ENCODE measurements around the gene PPM1M.

Gene PPM1M

GRCh38 chr3:52240886-52241370 is 4.6 kb upstream of the PPM1M start:
- no peak for DNase-seq (ENCODE audit: low read depth)
- no peak overlapping the region for H3K4me3 ChIP-seq (ENCODE audit: low read depth, low read length)

GRCh38 chr3:52242039-52242438 is 3.5 kb upstream of the PPM1M start:
- no peak for DNase-seq (ENCODE audit: low read depth)
- no peak overlapping the region for H3K4me3 ChIP-seq (ENCODE audit: low read depth, low read length)

GRCh38 chr3:52243791-52244628 is 1.5 kb upstream of the PPM1M start:
- no peak for DNase-seq (ENCODE audit: low read depth)
- H3K4me3 ChIP-seq (ENCODE audit: low read depth, low read length): no peak overlapping the region

- H3K4me3 ChIP-seq (ENCODE audit: low read depth, low read length): peak overlapping the region; percentile 55
- DNase-seq (ENCODE audit: low read depth): no peak
Measured at GRCh38 chr3:52246264-52246620, 683 bp downstream of the PPM1M start.

GRCh38 chr3:52246728-52247408 is 1.3 kb downstream of the PPM1M start:
- peak overlapping the region; percentile 55 for H3K4me3 ChIP-seq (ENCODE audit: low read depth, low read length)
- no peak for DNase-seq (ENCODE audit: low read depth)

DNA sequence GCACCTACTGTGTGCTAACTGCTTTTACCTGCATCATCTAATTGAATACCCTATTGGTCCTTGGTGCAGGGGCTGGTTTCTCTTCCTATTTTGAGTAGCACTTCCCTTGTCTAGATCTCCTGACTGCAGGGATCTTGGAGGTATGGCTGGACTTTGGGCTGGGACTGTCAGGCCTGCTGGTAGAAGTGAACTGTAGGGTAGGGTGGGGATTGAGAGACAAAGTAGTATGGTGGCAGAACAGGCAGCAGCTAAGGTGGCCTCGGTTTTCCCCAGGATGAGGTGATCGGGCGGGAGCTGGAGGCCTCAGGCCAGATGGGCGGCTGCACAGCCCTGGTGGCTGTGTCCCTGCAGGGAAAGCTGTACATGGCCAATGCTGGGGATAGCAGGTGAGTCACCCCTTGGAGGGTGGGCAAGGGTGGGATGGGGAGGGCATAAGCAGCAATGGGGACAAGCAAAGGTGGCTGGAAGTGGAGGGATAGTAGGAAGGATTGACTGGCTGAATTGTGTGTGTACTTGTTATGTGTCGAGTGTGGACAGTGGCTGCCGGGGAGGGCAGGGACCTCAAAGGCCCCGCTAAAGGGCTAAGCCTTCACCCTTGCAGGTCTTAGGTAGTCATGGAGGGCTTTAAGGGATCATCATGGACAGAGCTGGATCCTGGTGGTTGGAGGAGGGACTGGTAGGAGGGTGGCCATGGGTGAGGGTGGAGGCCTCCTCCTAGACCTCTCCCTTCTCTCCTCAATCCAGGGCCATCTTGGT is 2.0 kb downstream of the PPM1M start:
- no peak overlapping the region for H3K4me3 ChIP-seq (ENCODE audit: low read depth, low read length)
- DNase-seq (ENCODE audit: low read depth): no peak

- DNase-seq (ENCODE audit: low read depth): no peak
- H3K4me3 ChIP-seq (ENCODE audit: low read depth, low read length): no peak overlapping the region
Measured at GRCh38 chr3:52248165-52248541, 2.6 kb downstream of the PPM1M start.

- no peak overlapping the region for H3K4me3 ChIP-seq (ENCODE audit: low read depth, low read length)
- DNase-seq (ENCODE audit: low read depth): no peak
Measured at GRCh38 chr3:52248816-52249547, 3.4 kb downstream of the PPM1M start.

DNA sequence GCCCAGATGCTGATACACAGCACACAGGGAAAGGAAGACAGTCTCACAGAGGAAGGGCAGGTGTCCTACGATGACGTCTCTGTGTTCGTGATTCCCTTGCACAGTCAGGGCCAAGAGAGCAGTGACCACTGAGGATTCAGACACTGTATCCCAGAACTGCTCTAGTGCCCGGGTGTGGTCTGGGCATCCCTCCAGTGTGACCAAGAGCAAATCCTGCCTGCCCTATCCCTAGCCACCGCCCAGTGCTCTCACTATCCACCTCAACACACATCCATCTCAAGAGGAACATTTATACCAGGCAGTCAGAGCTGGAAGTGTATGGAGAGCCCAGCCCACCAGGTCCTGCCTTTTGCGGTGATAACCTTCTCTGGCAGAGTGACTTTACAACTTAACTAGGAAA is 4.1 kb downstream of the PPM1M start:
- no peak for DNase-seq (ENCODE audit: low read depth)
- no peak overlapping the region for H3K4me3 ChIP-seq (ENCODE audit: low read depth, low read length)

- no peak overlapping the region for H3K4me3 ChIP-seq (ENCODE audit: low read depth, low read length)
- no peak for DNase-seq (ENCODE audit: low read depth)
Measured at GRCh38 chr3:52250122-52250521, 4.6 kb downstream of the PPM1M start.

GRCh38 chr3:52253314-52254304 is 8.1 kb downstream of the PPM1M start:
- no peak for DNase-seq (ENCODE audit: low read depth)
- no peak overlapping the region for H3K4me3 ChIP-seq (ENCODE audit: low read depth, low read length)

GRCh38 chr3:52254608-52255007 is 9.0 kb downstream of the PPM1M start:
- no peak overlapping the region for H3K4me3 ChIP-seq (ENCODE audit: low read depth, low read length)
- DNase-seq (ENCODE audit: low read depth): no peak

DNA sequence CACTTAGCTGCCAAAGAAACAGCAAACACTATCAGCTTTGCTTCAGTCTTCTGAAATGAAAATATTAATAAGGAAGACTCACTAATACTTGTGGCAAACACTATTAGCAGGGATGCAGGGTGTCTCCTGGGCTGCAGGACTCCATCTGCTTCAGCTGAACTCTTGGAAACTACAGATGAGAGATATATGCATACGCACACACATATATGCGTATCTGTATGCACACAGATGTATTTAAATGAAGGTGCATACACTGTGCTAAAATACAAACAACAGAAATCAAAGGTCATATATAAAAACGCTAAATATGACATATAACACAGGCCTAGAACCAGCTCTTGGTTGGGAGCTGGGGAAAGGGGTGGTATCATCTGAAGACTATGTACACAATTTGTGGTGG is 10.6 kb downstream of the PPM1M start:
- no peak overlapping the region for H3K4me3 ChIP-seq (ENCODE audit: low read depth, low read length)
- no peak for DNase-seq (ENCODE audit: low read depth)

DNA sequence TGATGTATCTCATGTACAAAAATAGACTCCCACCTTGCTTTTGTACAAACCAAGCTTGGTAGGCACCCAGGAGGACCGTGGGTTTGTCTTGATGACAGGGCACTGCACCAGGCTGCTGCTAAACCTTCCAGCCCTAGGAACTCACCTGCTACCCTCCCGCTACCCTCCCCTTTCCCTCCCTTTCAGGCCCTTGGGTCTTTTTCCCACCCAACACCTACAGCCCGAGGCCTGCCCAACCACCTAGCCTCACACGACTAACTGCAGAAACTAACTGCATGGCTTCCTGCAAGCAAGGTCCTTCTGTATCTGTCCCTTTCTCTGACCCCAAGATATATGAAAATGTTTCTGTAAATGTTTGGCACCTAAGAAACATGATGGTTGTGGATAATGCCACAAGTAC is 11.1 kb downstream of the PPM1M start:
- no peak overlapping the region for H3K4me3 ChIP-seq (ENCODE audit: low read depth, low read length)
- no peak for DNase-seq (ENCODE audit: low read depth)

DNA sequence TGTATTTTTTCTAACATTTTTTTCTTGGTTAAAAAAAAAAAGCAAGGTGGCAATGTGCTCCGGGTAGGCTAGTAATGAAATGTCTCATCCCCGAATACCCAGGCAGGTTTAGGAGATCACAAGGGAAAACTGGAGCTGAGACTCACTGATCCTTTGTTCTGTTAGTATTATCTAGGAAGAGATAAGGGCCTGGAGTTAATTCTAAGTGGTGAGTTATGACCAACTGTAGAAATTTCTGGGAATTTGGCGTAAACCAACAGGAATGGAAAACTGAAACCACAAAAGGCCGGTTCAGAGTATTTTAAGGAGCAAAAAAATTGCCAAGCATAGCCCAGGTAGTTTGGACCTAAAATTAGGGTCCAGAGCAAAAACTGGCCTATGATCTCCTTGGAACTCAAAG is 12.4 kb downstream of the PPM1M start:
- no peak overlapping the region for H3K4me3 ChIP-seq (ENCODE audit: low read depth, low read length)
- no peak for DNase-seq (ENCODE audit: low read depth)

DNA sequence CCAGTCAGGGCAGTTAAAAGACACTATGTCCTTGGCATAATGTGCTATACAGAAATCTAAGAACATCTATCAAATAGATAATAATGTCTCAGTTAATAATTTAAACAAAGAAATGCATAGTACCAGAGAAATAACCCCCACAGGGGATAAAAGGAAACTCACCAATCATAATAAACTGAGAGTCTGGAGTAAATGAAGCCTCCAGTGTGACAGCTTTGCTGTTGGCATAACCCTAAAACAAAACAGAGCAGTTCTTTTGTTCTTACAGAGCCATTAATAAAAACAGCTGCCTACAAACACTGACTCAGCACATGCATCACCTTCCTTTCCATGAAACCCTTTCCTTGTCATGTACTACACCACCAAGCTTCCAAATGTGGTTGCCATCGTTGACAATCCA is 13.5 kb downstream of the PPM1M start:
- no peak overlapping the region for H3K4me3 ChIP-seq (ENCODE audit: low read depth, low read length)
- DNase-seq (ENCODE audit: low read depth): no peak

DNA sequence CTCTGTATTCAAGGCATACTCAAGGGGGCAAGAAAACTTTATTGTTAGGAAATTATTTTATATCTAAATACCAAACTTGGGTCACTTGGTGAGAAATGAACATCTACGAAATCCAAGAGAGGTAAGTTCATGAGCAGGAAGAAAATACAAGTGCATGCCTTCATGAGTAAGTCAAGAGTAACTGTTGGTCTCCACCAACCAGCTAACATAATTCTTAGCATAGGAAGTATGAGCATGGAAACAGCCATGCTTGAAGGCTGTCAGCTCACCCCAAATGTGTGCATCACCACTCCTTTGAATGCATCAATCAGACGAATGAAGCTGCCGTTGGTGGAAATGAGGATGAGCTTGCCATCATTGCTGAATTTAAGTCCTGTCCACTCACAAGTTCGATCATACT is 13.9 kb downstream of the PPM1M start:
- H3K4me3 ChIP-seq (ENCODE audit: low read depth, low read length): no peak overlapping the region
- no peak for DNase-seq (ENCODE audit: low read depth)

DNA sequence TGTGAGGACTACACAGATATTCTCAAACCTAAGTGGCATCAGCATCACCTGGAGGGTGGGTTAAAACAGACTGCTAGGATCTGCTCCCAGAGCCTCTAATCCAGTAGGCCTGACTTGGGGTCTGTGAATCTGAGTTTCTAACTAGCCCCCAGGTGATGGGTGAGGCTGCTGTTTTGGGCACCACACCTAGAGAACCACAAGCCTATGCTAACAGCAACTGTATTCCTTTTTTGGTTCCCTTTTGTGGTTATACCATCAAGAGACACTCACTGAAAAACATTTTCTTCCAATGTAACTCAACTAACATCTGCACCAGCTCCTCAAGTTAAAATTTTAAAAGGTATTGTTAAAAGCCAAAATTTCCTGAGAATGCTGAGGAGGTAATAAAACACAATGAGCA is 16.9 kb downstream of the PPM1M start:
- no peak overlapping the region for H3K4me3 ChIP-seq (ENCODE audit: low read depth, low read length)
- no peak for DNase-seq (ENCODE audit: low read depth)

DNA sequence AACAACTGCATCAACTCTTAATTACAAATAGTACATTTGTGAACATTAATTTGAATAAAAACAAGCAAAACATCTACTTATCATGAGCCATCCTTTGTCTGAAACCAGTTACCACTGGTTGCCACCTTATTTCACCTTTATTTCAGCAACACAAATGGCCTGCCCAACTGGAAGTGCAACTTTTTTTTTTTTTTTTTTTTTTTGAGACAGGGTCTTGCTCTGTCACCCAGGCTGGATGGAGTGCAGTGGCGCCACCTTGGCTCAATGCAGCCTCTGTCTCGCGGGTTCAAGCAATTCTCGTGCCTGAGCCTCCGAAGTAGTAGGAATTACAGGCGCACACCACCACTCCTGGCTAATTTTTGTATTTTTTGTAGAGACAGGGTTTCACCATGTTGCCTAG is 19.8 kb downstream of the PPM1M start:
- no peak overlapping the region for H3K4me3 ChIP-seq (ENCODE audit: low read depth, low read length)
- DNase-seq (ENCODE audit: low read depth): no peak
